SK-N-MC (cell line): Measurements from ENCODE around the gene SFTPA1.

Experiments
- EZH2 ChIP-seq: fragments of 200-600 bp; sonication (generic); IDR thresholded peaks from one replicate; pipeline ENCODE4 v1.6.1; 2017; ENCODE audit warnings: antibody characterized with exemption
- FOXP2 ChIP-seq: optimal IDR thresholded peaks from 2 replicates; pipeline ENCODE3; 2011; ENCODE audit warnings: mild to moderate bottlenecking, moderate library complexity; ENCODE audit not compliant: insufficient read depth; ENCODE audit errors: extremely low read length, control extremely low read depth

DNA sequence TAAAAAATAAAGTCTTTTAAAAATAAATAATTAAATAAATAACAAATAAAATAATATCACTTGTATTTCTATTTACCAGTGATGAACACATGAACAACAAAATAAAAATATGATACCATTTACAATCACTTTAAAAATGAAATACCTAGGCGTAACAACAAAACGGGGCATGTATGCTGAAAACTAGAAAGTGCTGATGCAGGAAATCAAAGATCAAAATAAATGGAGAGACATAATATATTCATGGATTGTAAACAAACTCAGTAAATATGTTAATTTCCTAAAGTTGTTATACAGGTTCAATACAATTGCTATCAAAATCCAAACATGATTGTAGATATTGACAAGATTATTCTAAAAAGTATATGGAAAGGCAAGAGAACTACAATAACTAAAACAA is 31.4 kb upstream of the SFTPA1 start:
- TF ChIP-seq FOXP2, result no peak
- TF ChIP-seq EZH2, result no peak
